Duodenal mucosa (tissue), 2 donors: ENCODE results near the gene KATNB1.

Source experiments
- H3K27ac ChIP-seq: one replicate; pipeline ENCODE4 v1.7.0; 2013; ENCODE audit warnings: low read depth, low read length
- H3K27me3 ChIP-seq, 2 donors: one replicate each; pipeline ENCODE4 v1.7.0; 2013; ENCODE audit warnings: low read length in 2 of 2, control low read depth in 1 of 2; ENCODE audit not compliant: insufficient read depth in 2 of 2, control insufficient read depth in 1 of 2
- H3K36me3 ChIP-seq, 2 donors: one replicate each; pipeline ENCODE4 v1.7.0; 2013; ENCODE audit warnings: low read length in 2 of 2, control low read depth in 1 of 2; ENCODE audit not compliant: insufficient read depth in 2 of 2, control insufficient read depth in 1 of 2
- H3K4me1 ChIP-seq, 2 donors: one replicate each; pipeline ENCODE4 v1.7.0; 2013; ENCODE audit warnings: low read length in 2 of 2, control low read depth in 1 of 2; ENCODE audit not compliant: insufficient read depth in 2 of 2, control insufficient read depth in 1 of 2
- H3K4me3 ChIP-seq, 2 donors: one replicate each; pipeline ENCODE4 v1.7.0; 2013; ENCODE audit warnings: low read length in 2 of 2, low read depth in 1 of 2
- H3K9ac ChIP-seq, 2 donors: one replicate each; pipeline ENCODE4 v1.7.0; 2013; ENCODE audit warnings: low read length in 2 of 2, low read depth in 1 of 2
- H3K9me3 ChIP-seq, 2 donors: one replicate each; pipeline ENCODE4 v1.7.0; 2013; ENCODE audit warnings: low read length in 2 of 2, control low read depth in 1 of 2; ENCODE audit not compliant: control insufficient read depth in 1 of 2

KATNB1 gene

GRCh38 chr16:57701759-57702371 is 33.7 kb upstream of the KATNB1 start:
- Histone ChIP-seq H3K4me1 (peaks cover 0 to 7% of the 10 kb centered on the region in 2 donors), H3K27ac (no peak overlapping the region), H3K9me3 (no peaks in the 10 kb centered on the region), H3K36me3 (no peaks in the 10 kb centered on the region), H3K4me3 (no peak overlapping the region), H3K27me3 (no peaks in the 10 kb centered on the region), H3K9ac (no peak overlapping the region)

GRCh38 chr16:57703416-57704010 is 32.1 kb upstream of the KATNB1 start:
- H3K4me3 ChIP-seq = no peak overlapping the region
- H3K9ac ChIP-seq = no peak overlapping the region
- no peaks in the 10 kb centered on the region for H3K9me3 ChIP-seq
- H3K4me1 ChIP-seq = peaks cover 0 to 7% of the 10 kb centered on the region in 2 donors
- H3K36me3 ChIP-seq = no peaks in the 10 kb centered on the region
- H3K27ac ChIP-seq = no peak overlapping the region
- no peaks in the 10 kb centered on the region for H3K27me3 ChIP-seq

DNA sequence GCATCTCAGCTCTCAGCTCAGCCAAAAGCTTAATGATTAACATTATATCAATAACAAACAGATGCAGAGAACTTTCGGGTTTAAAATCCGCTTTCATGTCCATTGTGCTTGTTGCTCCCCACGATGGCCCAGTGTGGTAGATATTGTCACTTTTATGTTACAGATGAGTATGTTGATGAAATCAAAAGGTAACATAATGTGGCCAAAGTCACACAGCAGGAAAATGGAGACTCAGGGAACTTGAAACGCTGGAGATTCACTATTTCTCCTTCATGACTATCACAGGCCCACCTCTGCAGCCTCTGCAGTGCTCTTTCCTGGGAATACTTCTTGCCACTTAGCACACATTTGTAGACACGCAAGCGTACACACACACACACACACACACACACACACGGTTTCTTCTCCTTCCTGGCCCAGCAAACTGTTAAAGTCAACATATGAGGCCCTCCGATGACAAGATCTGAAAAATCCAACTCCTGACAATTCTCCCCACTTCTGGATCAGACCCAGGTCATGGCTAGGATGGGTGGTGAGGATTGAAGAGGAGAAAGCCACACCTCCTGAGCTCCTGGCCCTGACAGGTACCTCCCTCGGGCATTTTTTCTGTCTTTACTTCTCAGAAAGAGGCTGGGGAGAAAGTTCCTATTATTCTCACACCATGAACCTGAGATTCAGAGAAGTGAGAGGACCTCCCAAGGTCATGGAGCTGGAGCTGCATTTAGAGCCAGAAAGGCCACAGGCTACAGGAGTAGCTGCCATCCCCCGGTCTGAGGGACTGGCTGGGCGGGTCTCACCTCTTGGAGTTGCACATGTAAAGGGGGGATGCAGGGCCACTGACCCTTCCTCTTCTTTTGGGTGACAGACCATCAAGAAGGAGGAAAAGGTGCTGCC is 31.3 kb upstream of the KATNB1 start:
- no peaks in the 10 kb centered on the region for H3K9me3 ChIP-seq
- no peaks in the 10 kb centered on the region for H3K27me3 ChIP-seq
- H3K4me1 ChIP-seq = peaks cover 0 to 7% of the 10 kb centered on the region in 2 donors
- H3K27ac ChIP-seq = no peak overlapping the region
- no peaks in the 10 kb centered on the region for H3K36me3 ChIP-seq
- H3K4me3 ChIP-seq = no peak overlapping the region
- no peak overlapping the region for H3K9ac ChIP-seq

- Histone ChIP-seq H3K4me1 (peaks cover 0 to 7% of the 10 kb centered on the region in 2 donors), H3K27me3 (no peaks in the 10 kb centered on the region), H3K36me3 (no peaks in the 10 kb centered on the region), H3K9me3 (no peaks in the 10 kb centered on the region), H3K9ac (no peak overlapping the region), H3K4me3 (no peak overlapping the region), H3K27ac (no peak overlapping the region)
Observed at GRCh38 chr16:57704905-57705852, 30.4 kb upstream of the KATNB1 start.

DNA sequence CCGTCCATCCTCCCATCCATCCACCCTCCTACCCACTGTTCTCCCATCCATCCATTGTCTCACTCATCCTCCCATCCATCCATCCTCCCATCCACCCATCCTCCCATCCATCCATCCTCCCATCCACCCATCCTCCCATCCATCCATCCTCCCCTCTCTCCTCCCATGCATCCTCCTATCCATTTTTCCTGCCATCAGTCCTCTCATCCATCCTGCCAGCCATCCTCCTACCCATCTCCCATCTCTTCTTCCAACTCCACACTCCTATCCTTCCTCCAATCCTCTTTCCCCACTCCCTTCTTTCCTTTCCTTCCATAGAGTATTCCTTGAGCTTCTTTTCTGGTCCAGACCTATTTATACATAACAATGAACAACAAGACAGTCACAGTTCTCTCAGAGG is 28.9 kb upstream of the KATNB1 start:
- Histone ChIP-seq H3K27ac (no peak overlapping the region), H3K27me3 (no peaks in the 10 kb centered on the region), H3K4me3 (no peak overlapping the region)

DNA sequence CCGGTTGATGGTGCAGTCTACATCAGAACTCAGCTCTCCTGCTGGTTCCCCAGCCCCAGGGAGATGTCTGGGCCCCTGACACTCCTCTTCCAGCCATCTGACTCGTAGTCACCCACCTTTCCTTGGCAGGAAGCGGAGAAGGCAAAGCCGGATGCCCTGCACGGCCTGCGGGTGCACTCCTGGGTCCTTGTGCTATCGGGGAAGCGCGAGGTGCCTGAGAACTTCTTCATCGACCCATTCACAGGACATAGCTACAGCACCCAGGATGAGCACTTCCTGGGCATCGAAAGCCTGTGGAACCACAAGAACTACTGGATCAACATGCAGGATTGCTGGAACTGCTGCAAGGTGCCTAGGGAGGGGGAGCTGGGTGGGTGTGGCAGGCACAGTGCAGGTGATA is 28.2 kb upstream of the KATNB1 start:
- Histone ChIP-seq H3K27me3 (no peaks in the 10 kb centered on the region), H3K4me3 (no peak overlapping the region), H3K9ac (no peak overlapping the region), H3K36me3 (no peaks in the 10 kb centered on the region), H3K27ac (no peak overlapping the region), H3K9me3 (no peaks in the 10 kb centered on the region), H3K4me1 (no peaks in the 10 kb centered on the region)

More for the DNA sequence above, 28.9 kb upstream of the KATNB1 start:
- no peak overlapping the region for H3K9ac ChIP-seq
- H3K36me3 ChIP-seq = no peaks in the 10 kb centered on the region
- no peaks in the 10 kb centered on the region for H3K4me1 ChIP-seq
- no peaks in the 10 kb centered on the region for H3K9me3 ChIP-seq

DNA sequence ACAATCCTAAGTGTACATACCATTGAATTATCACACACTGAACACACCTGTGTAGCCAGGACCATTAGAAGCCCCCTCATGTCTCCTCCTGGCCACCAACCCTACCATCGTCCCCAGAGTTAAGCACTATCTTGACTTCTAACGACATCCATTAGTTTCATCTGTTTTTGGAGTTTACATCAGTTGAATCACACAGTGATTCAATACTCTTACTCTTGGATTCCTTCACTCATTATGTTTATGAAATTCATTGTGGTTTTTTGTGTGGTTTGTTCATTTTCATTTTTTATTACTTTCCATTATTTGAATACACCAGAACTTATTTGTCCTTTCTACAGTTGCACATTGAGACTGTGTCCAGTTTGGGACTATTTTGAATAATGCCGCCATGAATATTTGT is 27.4 kb upstream of the KATNB1 start:
- Histone ChIP-seq H3K4me3 (no peak overlapping the region), H3K36me3 (no peaks in the 10 kb centered on the region), H3K9me3 (no peaks in the 10 kb centered on the region), H3K9ac (no peak overlapping the region), H3K27me3 (no peaks in the 10 kb centered on the region), H3K4me1 (no peaks in the 10 kb centered on the region), H3K27ac (no peak overlapping the region)

- Histone ChIP-seq H3K27me3 (no peaks in the 10 kb centered on the region), H3K4me3 (no peak overlapping the region), H3K36me3 (no peaks in the 10 kb centered on the region), H3K9me3 (no peaks in the 10 kb centered on the region), H3K27ac (no peak overlapping the region), H3K4me1 (no peaks in the 10 kb centered on the region), H3K9ac (no peak overlapping the region)
Observed at GRCh38 chr16:57709663-57710062, 25.9 kb upstream of the KATNB1 start.

- H3K9ac ChIP-seq = no peak overlapping the region
- H3K36me3 ChIP-seq = no peaks in the 10 kb centered on the region
- no peaks in the 10 kb centered on the region for H3K4me1 ChIP-seq
- no peak overlapping the region for H3K4me3 ChIP-seq
- no peak overlapping the region for H3K27ac ChIP-seq
- no peaks in the 10 kb centered on the region for H3K9me3 ChIP-seq
- H3K27me3 ChIP-seq = peaks cover 0 to 6% of the 10 kb centered on the region in 2 donors
Observed at GRCh38 chr16:57711346-57711745, 24.2 kb upstream of the KATNB1 start.
